H1 (cell line): Measurements from ENCODE around the gene DYRK1B. TPM values are rescaled to one million over a fixed set of nuclear protein-coding genes. Genes with fewer than 3 reads are reported as not detected.

Experiments used
- CHD7 ChIP-seq: fragments of 300-600 bp; sonication (generic); IDR thresholded peaks from 2 replicates; pipeline ENCODE4 v1.7.1; 2012; ENCODE audit warnings: low read length, moderate library complexity, mild to moderate bottlenecking, inconsistent platforms; ENCODE audit not compliant: insufficient replicate concordance
- E2F6 ChIP-seq: IDR thresholded peaks from 2 replicates; pipeline ENCODE4 v1.6.1; 2012; ENCODE audit warnings: inconsistent platforms
- EGR1 ChIP-seq: IDR thresholded peaks from 2 replicates; pipeline ENCODE4 v1.6.1; 2011; ENCODE audit warnings: low read depth, low read length, borderline replicate concordance
- KDM4A ChIP-seq: IDR thresholded peaks from one replicate; pipeline ENCODE4 v1.7.1; 2012; ENCODE audit warnings: low read depth, mild to moderate bottlenecking, moderate library complexity, low read length, inconsistent platforms; ENCODE audit not compliant: severe bottlenecking
- SUZ12 ChIP-seq: fragments of 200-600 bp; sonication (generic); IDR thresholded peaks from 2 replicates; pipeline ENCODE4 v1.6.1; 2012; ENCODE audit warnings: mild to moderate bottlenecking, inconsistent platforms, low read length, moderate library complexity, mixed read lengths
- TBP ChIP-seq: IDR thresholded peaks from 2 replicates; pipeline ENCODE4 v1.6.1; 2011; ENCODE audit warnings: low read depth, low read length, improper control_type of control experiment
- polyA plus RNA-seq, 7 experiments: library from polyadenylated mRNA; depleted of rRNA in 3 of 7; stranded (reverse) in 5 of 7; unstranded in 2 of 7; fragments of >200 nt in 5 of 7; fragments of 200-250 nt in 2 of 7; gene quantifications; 1 replicate in 5 of 7; 2 replicates in 1 of 7; 4 replicates in 1 of 7; pipeline versions ENCODE4 v1.2.1 to v1.2.3, GENCODE V29; 2011 to 2013; ENCODE audit warnings: missing spikeins in 2 of 7, mixed read lengths in 2 of 7
- total RNA-seq: library from RNA; stranded (reverse); fragmentation: NEBNext Ultra II Directional; extraction: Animal tissue kit (Norgen Biotek cat#: 25700); gene quantifications from 2 replicates; pipeline ENCODE4 v1.2.1, GENCODE V29; 2021

Gene DYRK1B
- total and polyA plus RNA-seq, 2 of the 8 experiments (the other 6 are each of a cell fraction or from before 2014, with no cell fraction given) = 6.9 to 14.8 TPM

- TF ChIP-seq KDM4A = no peak
- TF ChIP-seq TBP = no peak
- no peak for TF ChIP-seq CHD7
- no peak for TF ChIP-seq EGR1
- TF ChIP-seq E2F6 = no peak
- no peak for TF ChIP-seq SUZ12
Measured at GRCh38 chr19:39820696-39821095, 13.3 kb downstream of the DYRK1B start (continued).
